GM12878 (cell line): ENCODE data around the gene UBB. TPM values are rescaled to one million over a fixed set of nuclear protein-coding genes. Genes with fewer than 3 reads are reported as not detected.

ENCODE experiments used
- BCL11A ChIP-seq: IDR thresholded peaks from 2 replicates; pipeline ENCODE4 v1.6.1; 2011; ENCODE audit warnings: low read depth, low read length
- IKZF2 ChIP-seq, 2 experiments: fragments of 450-650 bp; IDR thresholded peaks; 2 replicates each; pipeline ENCODE4 v1.6.1; 2017; ENCODE audit warnings: mild to moderate bottlenecking in 2 of 2, moderate library complexity in 2 of 2
- NRF1 ChIP-seq: conservative IDR thresholded peaks from 2 replicates; pipeline ENCODE4 v1.6.1; 2011; ENCODE audit warnings: mild to moderate bottlenecking, low read depth, low read length, improper control_type of control experiment
- PRDM15 ChIP-seq: fragments of 450-650 bp; formaldehyde crosslinking; IDR thresholded peaks from 2 replicates; pipeline ENCODE4 v1.4.0; 2020; ENCODE audit warnings: mild to moderate bottlenecking, moderate library complexity
- RELB ChIP-seq: fragments of 450-650 bp; IDR thresholded peaks from 2 replicates; pipeline ENCODE4 v1.6.1; 2017; ENCODE audit warnings: low read depth, mild to moderate bottlenecking, moderate library complexity
- SP1 ChIP-seq: IDR thresholded peaks from one replicate; pipeline ENCODE4 v1.6.1; 2011; ENCODE audit warnings: low read depth, low read length
- SPI1 ChIP-seq: IDR thresholded peaks from 2 replicates; pipeline ENCODE4 v1.6.1; 2011; ENCODE audit warnings: low read depth, mild to moderate bottlenecking, low read length, moderate library complexity, borderline replicate concordance; ENCODE audit not compliant: insufficient read depth
- SREBF2 ChIP-seq: IDR thresholded peaks from 2 replicates; pipeline ENCODE4 v1.6.1; 2012; ENCODE audit warnings: mild to moderate bottlenecking, low read length
- TCF12 ChIP-seq: IDR thresholded peaks from 2 replicates; pipeline ENCODE4 v1.6.1; 2011; ENCODE audit warnings: low read depth, mild to moderate bottlenecking, low read length
- polyA plus RNA-seq, 11 experiments: library from polyadenylated mRNA; depleted of rRNA in 4 of 11; unstranded in 6 of 11; stranded (reverse) in 5 of 11; fragments of >200 nt; fragmentation: Nextera tagmentation in 4 of 11; fragmentation: Illumina TruSeq in 1 of 11; extraction: Ambion mirVana in 4 of 11; extraction: Trizol in 1 of 11; gene quantifications; 1 replicate in 1 of 11; 2 replicates in 10 of 11; pipeline versions ENCODE4 v1.2.1 to v1.2.3, GENCODE V29; 2011 to 2016; ENCODE audit warnings: inconsistent platforms in 2 of 11, missing spikeins in 2 of 11, low read depth in 1 of 11
- total RNA-seq, 4 experiments: library from RNA; depleted of rRNA in 3 of 4; stranded (reverse); fragments of >200 nt in 3 of 4; fragmentation: Illumina TruSeq in 1 of 4; extraction: Trizol in 1 of 4; gene quantifications; 2 replicates each; pipeline versions ENCODE4 v1.2.1 to v1.2.3, GENCODE V29; 2013 to 2021

UBB gene
- total and polyA plus RNA-seq, 10 of the 15 experiments (the other 5 are each of a cell fraction or from before 2014, with no cell fraction given), result 1,133 to 4,246 (median 2,099) TPM

- TF ChIP-seq NRF1 (no peak), SREBF2 (no peak), PRDM15 (CRISPR knock-in tag) (no peak), SPI1 (no peak), IKZF2 (IDR thresholded peaks at IDR 0.05) (peak; percentile 73 to 78; a peak in 3 of 4 replicates), RELB (0 out of 2 replicates have a peak, but pooled peaks have one; percentile 69), TCF12 (peak; percentile 98), SP1 (no peak), BCL11A (no peak)
Observed at GRCh38 chr17:16407911-16408588, 27.2 kb downstream of the UBB start (continued).
